ENCODE measurements around the gene CEP162.

- TF ChIP-seq REPIN1 (tag by site-specific recombination; IDR thresholded peaks at IDR 0.05; ENCODE audit: low read depth) = no peak
- TF ChIP-seq ZNF501 (tag by site-specific recombination; IDR thresholded peaks at IDR 0.05) = no peak
- TF ChIP-seq ZBTB8A (tag by site-specific recombination; IDR thresholded peaks at IDR 0.05) = no peak
- no peak for TF ChIP-seq CTCF (tag by site-specific recombination; IDR thresholded peaks at IDR 0.05)
- no peak for TF ChIP-seq ZNF391 (tag by site-specific recombination; IDR thresholded peaks at IDR 0.05; ENCODE audit: borderline replicate concordance, low read depth)
- no peak for TF ChIP-seq PRDM10 (tag by site-specific recombination; IDR thresholded peaks at IDR 0.05)
These were observed 728 bp upstream of the CEP162 start for GRCh38 chr6:84228198-84228543.

Measured in HEK293 (cell line).